GM12878 (cell line): ENCODE measurements around the gene HPSE.

Experiments used
- CBFB ChIP-seq: IDR thresholded peaks from 2 replicates; pipeline ENCODE4 v1.6.1; 2016; ENCODE audit warnings: antibody characterized with exemption, low read depth
- CREB1 ChIP-seq: IDR thresholded peaks from 2 replicates; pipeline ENCODE4 v1.6.1; 2012; ENCODE audit warnings: low read depth, mild to moderate bottlenecking, inconsistent platforms
- EP300 ChIP-seq, 2 experiments: fragments of 150-350 bp in 1 of 2; IDR thresholded peaks; 2 replicates each; pipeline ENCODE4 v1.6.1; 2011 to 2012; ENCODE audit warnings: low read depth in 2 of 2, low read length in 2 of 2, borderline replicate concordance in 1 of 2, improper control_type of control experiment in 1 of 2, inconsistent platforms in 1 of 2; ENCODE audit not compliant: control insufficient read depth in 1 of 2
- ESRRA ChIP-seq: IDR thresholded peaks from 2 replicates; pipeline ENCODE4 v1.6.1; 2012; ENCODE audit warnings: mild to moderate bottlenecking, low read length, improper control_type of control experiment
- MEF2A ChIP-seq: IDR thresholded peaks from 2 replicates; pipeline ENCODE4 v1.6.1; 2011; ENCODE audit warnings: low read depth, mild to moderate bottlenecking, low read length, moderate library complexity; ENCODE audit not compliant: insufficient read depth
- POLR2A ChIP-seq: IDR thresholded peaks from 2 replicates; pipeline ENCODE4 v1.6.1; 2011; ENCODE audit warnings: low read depth, mild to moderate bottlenecking, low read length
- RFX5 ChIP-seq: IDR thresholded peaks from 2 replicates; pipeline ENCODE4 v1.6.1; 2011; ENCODE audit warnings: low read depth, low read length, improper control_type of control experiment
- SIN3A ChIP-seq: IDR thresholded peaks from 2 replicates; pipeline ENCODE4 v1.6.1; 2012; ENCODE audit warnings: low read depth, low read length, improper control_type of control experiment
- SREBF1 ChIP-seq: IDR thresholded peaks from 2 replicates; pipeline ENCODE4 v1.6.1; 2012; ENCODE audit warnings: mild to moderate bottlenecking, low read length
- TF ChIP-seq, protein P1 (sequence below): IDR thresholded peaks from 2 replicates; pipeline ENCODE4 v1.6.1; 2012; ENCODE audit warnings: low read depth, low read length, improper control_type of control experiment
- TF ChIP-seq, protein P2 (sequence below), 3 experiments: IDR thresholded peaks in 2 of 3; conservative IDR thresholded peaks in 1 of 3; 2 replicates each; pipeline ENCODE4 v1.5.1; 2011; ENCODE audit warnings: low read depth in 3 of 3, low read length in 3 of 3, mild to moderate bottlenecking in 3 of 3, control low read depth in 2 of 3, moderate library complexity in 2 of 3, inconsistent platforms in 1 of 3, mixed read lengths in 1 of 3; ENCODE audit not compliant: control insufficient read depth in 2 of 3, insufficient read depth in 1 of 3; ENCODE audit errors: extremely low read depth in 1 of 3

DNA sequence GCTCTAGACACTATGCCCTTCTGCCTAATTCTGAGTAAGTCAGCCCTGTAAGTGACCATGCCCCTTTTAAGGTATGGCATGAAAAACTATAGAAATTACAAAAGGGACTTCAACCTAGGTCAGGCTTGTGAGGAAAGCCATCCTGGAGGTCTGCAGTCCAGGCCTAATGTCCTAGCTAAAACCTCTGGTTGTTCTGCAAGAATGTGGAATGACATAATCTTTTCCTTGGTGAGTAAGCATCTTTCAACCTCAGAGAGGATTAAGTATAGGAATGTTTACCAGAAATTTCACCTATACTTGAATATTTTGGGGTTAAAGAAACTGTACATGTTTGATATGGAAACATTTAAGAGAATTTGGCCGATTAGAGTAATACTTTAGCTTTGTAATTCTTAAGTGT is 23.8 kb upstream of the HPSE start:
- TF ChIP-seq, protein P1, sequence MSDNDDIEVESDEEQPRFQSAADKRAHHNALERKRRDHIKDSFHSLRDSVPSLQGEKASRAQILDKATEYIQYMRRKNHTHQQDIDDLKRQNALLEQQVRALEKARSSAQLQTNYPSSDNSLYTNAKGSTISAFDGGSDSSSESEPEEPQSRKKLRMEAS: no peak
- TF ChIP-seq, protein P2, sequence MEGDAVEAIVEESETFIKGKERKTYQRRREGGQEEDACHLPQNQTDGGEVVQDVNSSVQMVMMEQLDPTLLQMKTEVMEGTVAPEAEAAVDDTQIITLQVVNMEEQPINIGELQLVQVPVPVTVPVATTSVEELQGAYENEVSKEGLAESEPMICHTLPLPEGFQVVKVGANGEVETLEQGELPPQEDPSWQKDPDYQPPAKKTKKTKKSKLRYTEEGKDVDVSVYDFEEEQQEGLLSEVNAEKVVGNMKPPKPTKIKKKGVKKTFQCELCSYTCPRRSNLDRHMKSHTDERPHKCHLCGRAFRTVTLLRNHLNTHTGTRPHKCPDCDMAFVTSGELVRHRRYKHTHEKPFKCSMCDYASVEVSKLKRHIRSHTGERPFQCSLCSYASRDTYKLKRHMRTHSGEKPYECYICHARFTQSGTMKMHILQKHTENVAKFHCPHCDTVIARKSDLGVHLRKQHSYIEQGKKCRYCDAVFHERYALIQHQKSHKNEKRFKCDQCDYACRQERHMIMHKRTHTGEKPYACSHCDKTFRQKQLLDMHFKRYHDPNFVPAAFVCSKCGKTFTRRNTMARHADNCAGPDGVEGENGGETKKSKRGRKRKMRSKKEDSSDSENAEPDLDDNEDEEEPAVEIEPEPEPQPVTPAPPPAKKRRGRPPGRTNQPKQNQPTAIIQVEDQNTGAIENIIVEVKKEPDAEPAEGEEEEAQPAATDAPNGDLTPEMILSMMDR (IDR thresholded peaks at IDR 0.05 in 2 of 3, conservative IDR thresholded peaks at IDR 0.05 in 1 of 3; ENCODE audit: control insufficient read depth in 2 of 3, extremely low read depth in 1 of 3, insufficient read depth in 1 of 3, low read depth in 3 of 3, low read length in 3 of 3): no peak
- TF ChIP-seq SIN3A (no peak), ESRRA (no peak), RFX5 (no peak), SREBF1 (no peak), CREB1 (no peak), MEF2A (no peak), EP300 (IDR thresholded peaks at IDR 0.05; ENCODE audit: borderline replicate concordance in 1 of 2, control insufficient read depth in 1 of 2, low read depth in 2 of 2, low read length in 2 of 2) (no peak), POLR2A (no peak), CBFB (no peak)
